Ovary (tissue), 3 donors: ENCODE data around the gene TIMM17B.

Experiments used
- CTCF ChIP-seq, 3 donors: fragments of 450-650 bp in 2 of 3; fragments of 200-600 bp in 1 of 3; IDR thresholded peaks; one replicate each; pipeline versions ENCODE4 v1.5.1 to v1.8.0; 2016 to 2022; ENCODE audit warnings: antibody characterized with exemption in 3 of 3, mild to moderate bottlenecking in 1 of 3
- EP300 ChIP-seq: sonication (generic); formaldehyde crosslinking; IDR thresholded peaks from one replicate; pipeline ENCODE4 v1.6.1; 2017; ENCODE audit warnings: antibody characterized with exemption
- POLR2A ChIP-seq: fragments of 450-650 bp; IDR thresholded peaks from one replicate; pipeline ENCODE4 v1.6.1; 2017; ENCODE audit warnings: antibody characterized with exemption, mild to moderate bottlenecking, moderate library complexity
- donor health status: DM: no; HTN: no; CAD: no.

DNA sequence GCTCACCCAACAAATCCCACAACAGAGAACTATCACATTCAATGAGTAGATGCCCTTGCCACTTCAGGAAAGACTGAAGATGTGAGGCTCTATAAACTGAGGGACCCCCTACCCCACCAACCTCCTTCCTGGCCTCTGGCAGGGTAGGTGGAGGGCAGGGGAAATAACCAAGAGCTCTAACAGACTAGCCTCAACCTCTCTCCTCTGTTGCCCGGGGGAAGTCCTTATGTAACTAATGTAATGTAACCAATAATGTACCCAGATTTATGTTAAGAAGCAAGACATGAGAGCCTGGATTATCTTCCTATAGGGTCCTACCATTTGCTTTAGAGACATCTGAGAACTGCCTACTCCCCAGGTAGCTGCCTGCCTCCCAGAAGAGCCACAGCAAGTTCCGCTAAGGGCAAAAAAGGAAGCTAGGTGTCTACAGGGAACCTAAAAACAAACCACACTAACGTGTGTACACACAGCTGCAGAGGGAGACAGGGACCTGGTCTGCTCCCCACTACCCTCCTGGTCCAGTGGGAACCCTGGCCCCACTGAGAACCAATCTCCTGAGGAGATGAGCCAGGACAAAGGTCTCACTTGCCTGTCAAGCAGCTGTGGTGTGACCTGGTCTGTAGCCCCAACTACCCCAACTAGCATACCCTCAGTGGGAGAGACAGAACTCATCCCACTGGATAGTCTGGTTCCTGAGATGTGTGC, 42.1 kb upstream of the TIMM17B start:
- TF ChIP-seq CTCF (IDR thresholded peaks at IDR 0.05): no peak
- no peak for TF ChIP-seq POLR2A
- TF ChIP-seq EP300: no peak
